ENCODE data around the gene CCL24.
"Not testable (repeated sequence)": the region's sequence is repeated elsewhere in the genome, so short reads cannot be mapped to it uniquely, and the experiment has no call there.

The CCL24 gene

GRCh38 chr7:75835688-75836285, 22.2 kb upstream of the CCL24 start:
- H3K4me3 ChIP-seq (ENCODE audit: low read depth, low read length) = no peak overlapping the region
- no peak for TF ChIP-seq CTCF (IDR thresholded peaks at IDR 0.05; ENCODE audit: low read depth, low read length)

DNA sequence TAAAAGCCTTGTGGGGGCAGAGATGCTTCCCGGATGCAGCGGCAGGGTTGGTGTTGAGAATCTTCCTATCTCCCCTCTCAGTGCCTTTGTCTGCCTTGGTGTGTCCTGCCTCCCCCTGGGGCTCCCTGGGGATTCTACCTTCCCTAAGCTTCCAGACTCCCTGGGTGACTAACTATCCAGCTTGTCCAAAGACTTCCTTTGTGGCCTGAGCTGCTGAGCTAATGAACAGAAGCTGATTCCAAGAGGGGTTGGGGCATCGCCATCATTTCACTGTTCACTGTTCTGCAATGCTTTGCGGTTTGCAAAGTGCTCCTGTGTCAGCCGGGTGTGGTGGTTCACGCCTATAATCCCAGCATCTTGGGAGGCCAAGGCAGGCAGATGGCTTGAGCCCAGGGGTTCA, 20.1 kb upstream of the CCL24 start:
- H3K4me3 ChIP-seq (ENCODE audit: low read depth, low read length) = not testable (repeated sequence)

- no peak overlapping the region for H3K4me3 ChIP-seq (ENCODE audit: low read depth, low read length)
- TF ChIP-seq CTCF (IDR thresholded peaks at IDR 0.05; ENCODE audit: low read depth, low read length) = no peak
These were observed 17.4 kb upstream of the CCL24 start for GRCh38 chr7:75830978-75831377.

DNA sequence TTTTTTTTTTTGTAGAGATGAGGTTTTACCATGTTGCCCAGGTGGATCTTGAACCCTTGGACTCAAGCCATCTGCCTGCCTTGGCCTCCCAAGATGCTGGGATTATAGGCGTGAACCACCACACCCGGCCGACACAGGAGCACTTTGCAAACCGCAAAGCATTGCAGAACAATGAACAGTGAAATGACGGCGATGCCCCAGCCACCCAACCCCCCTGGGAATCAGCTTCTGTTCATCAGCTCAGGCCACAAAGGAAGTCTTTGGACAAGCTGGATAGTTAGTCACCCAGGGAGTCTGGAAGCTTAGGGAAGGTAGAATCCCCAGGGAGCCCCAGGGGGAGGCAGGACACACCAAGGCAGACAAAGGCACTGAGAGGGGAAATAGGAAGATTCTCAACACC, 16.1 kb upstream of the CCL24 start:
- H3K4me3 ChIP-seq (ENCODE audit: low read depth, low read length) = not testable (repeated sequence)

- no peak overlapping the region for H3K4me3 ChIP-seq (ENCODE audit: low read depth, low read length)
- no peak for TF ChIP-seq CTCF (IDR thresholded peaks at IDR 0.05; ENCODE audit: low read depth, low read length)
These were observed 9.7 kb upstream of the CCL24 start for GRCh38 chr7:75823198-75823910.

DNA sequence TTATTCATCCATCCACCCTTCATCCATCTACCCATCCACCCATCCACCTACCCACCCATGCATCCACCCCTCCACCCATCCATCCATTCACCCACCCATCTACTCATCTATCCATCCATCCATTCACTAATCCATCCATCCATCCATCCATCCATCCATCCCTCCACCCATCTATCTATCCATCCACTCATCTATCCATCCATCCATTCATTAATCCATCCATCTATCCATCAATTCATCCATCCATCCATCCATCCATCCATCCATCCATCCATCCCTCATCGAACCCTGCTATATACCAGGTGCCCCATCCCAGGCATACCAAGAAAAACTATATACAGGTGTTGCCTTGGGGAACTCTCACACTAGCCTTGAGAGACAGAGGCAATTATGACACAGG, 7.1 kb upstream of the CCL24 start:
- no peak for TF ChIP-seq CTCF (IDR thresholded peaks at IDR 0.05; ENCODE audit: low read depth, low read length)
- no peak overlapping the region for H3K4me3 ChIP-seq (ENCODE audit: low read depth, low read length)

DNA sequence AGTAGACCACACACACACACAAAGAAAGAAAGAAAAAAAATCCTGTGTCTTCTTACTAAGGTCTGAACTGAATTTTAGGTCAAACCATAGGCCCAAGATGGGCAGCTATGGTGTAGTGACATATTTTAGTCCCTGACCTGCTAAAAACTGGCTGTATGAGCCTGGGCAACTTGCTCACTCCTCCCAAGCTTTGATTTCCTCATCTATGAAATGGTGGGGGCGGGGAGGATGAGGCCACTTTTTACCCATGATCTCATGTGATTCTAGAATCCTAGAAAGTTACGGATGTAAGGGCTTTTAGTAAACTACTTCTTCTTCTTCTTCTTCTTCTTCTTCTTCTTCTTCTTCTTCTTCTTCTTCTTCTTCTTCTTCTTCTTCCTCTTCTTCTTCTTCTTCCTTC, 6.1 kb upstream of the CCL24 start:
- H3K4me3 ChIP-seq (ENCODE audit: low read depth, low read length) = no peak overlapping the region
- TF ChIP-seq CTCF (IDR thresholded peaks at IDR 0.05; ENCODE audit: low read depth, low read length) = no peak

- no peak overlapping the region for H3K4me3 ChIP-seq (ENCODE audit: low read depth, low read length)
These were observed 4.9 kb upstream of the CCL24 start for GRCh38 chr7:75818472-75818871.

More at GRCh38 chr7:75818472-75818871, 4.9 kb upstream of the CCL24 start:
- no peak for TF ChIP-seq CTCF (IDR thresholded peaks at IDR 0.05; ENCODE audit: low read depth, low read length)

Data from WI38 (cell line).